ENCODE results near the gene KCNH6. TPM values are rescaled to one million over a fixed set of nuclear protein-coding genes. Genes with fewer than 3 reads are reported as not detected.
A peak's percentile ranks its signal among the peaks of the same experiment; 100 is the strongest.

Gene KCNH6
- total RNA-seq, 2 experiments from 2014 or later = not detected

DNA sequence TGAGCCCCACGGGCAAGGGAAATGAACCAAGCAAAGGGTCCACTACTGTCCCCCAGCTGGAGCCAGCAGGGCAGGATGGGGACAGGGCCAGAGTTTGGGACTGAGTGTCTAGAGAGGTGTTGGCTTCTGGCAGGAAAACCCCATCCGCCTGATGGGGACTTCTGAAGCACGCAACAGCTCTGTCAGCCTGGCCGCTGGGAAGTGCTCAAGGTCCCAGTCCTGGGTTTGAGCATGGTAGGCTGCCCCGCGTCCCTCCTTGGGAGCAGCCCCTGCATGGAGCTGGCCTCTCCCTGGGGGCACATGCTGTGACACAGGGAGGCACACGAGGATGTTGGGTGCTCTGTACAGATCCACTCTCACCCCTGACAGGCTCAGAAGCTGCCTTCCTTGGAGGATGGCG lies 31.7 kb upstream of the KCNH6 start:
- H3K4me3 Mint-ChIP-seq = no peak overlapping the region
- H3K36me3 Mint-ChIP-seq (ENCODE audit: low read depth) = no peaks in the 10 kb centered on the region
- no peaks in the 10 kb centered on the region for H3K4me1 Mint-ChIP-seq (ENCODE audit: low read depth)
- CTCF ChIA-PET = no interaction called here
- H3K27ac Mint-ChIP-seq = no peak overlapping the region
- no peaks in the 10 kb centered on the region for H3K27me3 Mint-ChIP-seq (ENCODE audit: low read depth)
- H3K9me3 Mint-ChIP-seq = no peaks in the 10 kb centered on the region
- intact Hi-C loops (cut with micrococcal nuclease) = no loop called here
- DNase-seq = no peak

GRCh38 chr17:63491977-63492618 lies 31.1 kb upstream of the KCNH6 start:
- no peaks in the 10 kb centered on the region for H3K4me1 Mint-ChIP-seq (ENCODE audit: low read depth)
- intact Hi-C loops (cut with micrococcal nuclease) = no loop called here
- no peak overlapping the region for H3K27ac Mint-ChIP-seq
- no peak overlapping the region for H3K4me3 Mint-ChIP-seq
- no peaks in the 10 kb centered on the region for H3K27me3 Mint-ChIP-seq (ENCODE audit: low read depth)
- H3K9me3 Mint-ChIP-seq = no peaks in the 10 kb centered on the region
- CTCF ChIA-PET = interaction anchor here (0.6 kb wide), 1 partner anchor 156 kb away, joined by 4 read pairs; no protein-coding TSS in a partner anchor
- no peak for DNase-seq
- H3K36me3 Mint-ChIP-seq (ENCODE audit: low read depth) = no peaks in the 10 kb centered on the region

DNA sequence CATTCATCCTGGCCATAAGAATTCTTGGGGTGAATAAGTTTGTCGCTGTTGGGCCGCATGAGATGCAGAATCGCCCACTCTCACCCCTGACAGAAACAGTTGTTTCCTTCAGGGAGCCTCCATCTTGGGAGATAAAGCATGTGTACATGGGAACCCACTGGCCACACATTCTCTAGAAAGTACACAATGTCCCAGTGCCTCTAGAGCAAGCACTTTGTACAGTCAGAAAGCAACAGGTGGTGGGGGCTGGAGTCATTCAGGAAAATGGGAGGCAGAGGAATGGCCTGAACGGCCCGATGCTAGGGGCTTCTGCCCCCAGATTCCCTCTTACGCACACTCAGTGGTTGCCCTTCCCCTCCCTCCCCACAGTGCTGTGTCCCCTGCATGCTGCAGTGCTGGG lies 30.2 kb upstream of the KCNH6 start:
- no peaks in the 10 kb centered on the region for H3K36me3 Mint-ChIP-seq (ENCODE audit: low read depth)
- H3K4me1 Mint-ChIP-seq (ENCODE audit: low read depth) = no peaks in the 10 kb centered on the region
- H3K27ac Mint-ChIP-seq = no peak overlapping the region
- H3K4me3 Mint-ChIP-seq = no peak overlapping the region
- CTCF ChIA-PET = interaction anchor here (0.6 kb wide), 1 partner anchor 157 kb away, joined by 4 read pairs; no protein-coding TSS in a partner anchor
- no peaks in the 10 kb centered on the region for H3K27me3 Mint-ChIP-seq (ENCODE audit: low read depth)
- no peak for DNase-seq
- intact Hi-C loops (cut with micrococcal nuclease) = no loop called here
- no peaks in the 10 kb centered on the region for H3K9me3 Mint-ChIP-seq

- no peaks in the 10 kb centered on the region for H3K36me3 Mint-ChIP-seq (ENCODE audit: low read depth)
- no peaks in the 10 kb centered on the region for H3K27me3 Mint-ChIP-seq (ENCODE audit: low read depth)
- no peaks in the 10 kb centered on the region for H3K4me1 Mint-ChIP-seq (ENCODE audit: low read depth)
- H3K9me3 Mint-ChIP-seq = no peaks in the 10 kb centered on the region
- no peak for DNase-seq
- H3K4me3 Mint-ChIP-seq = no peak overlapping the region
- CTCF ChIA-PET = interaction anchor here (1.5 kb wide), 1 partner anchor 14 kb away, joined by 4 read pairs; no protein-coding TSS in a partner anchor
- no peak overlapping the region for H3K27ac Mint-ChIP-seq
- intact Hi-C loops (cut with micrococcal nuclease) = no loop called here
Observed at GRCh38 chr17:63493411-63493810, 29.7 kb upstream of the KCNH6 start.

GRCh38 chr17:63494300-63494928 lies 28.7 kb upstream of the KCNH6 start:
- H3K27ac Mint-ChIP-seq = no peak overlapping the region
- no peaks in the 10 kb centered on the region for H3K36me3 Mint-ChIP-seq (ENCODE audit: low read depth)
- no peaks in the 10 kb centered on the region for H3K27me3 Mint-ChIP-seq (ENCODE audit: low read depth)
- CTCF ChIA-PET = interaction anchor here (1.5 kb wide), 1 partner anchor 15 kb away, joined by 4 read pairs; no protein-coding TSS in a partner anchor
- H3K4me1 Mint-ChIP-seq (ENCODE audit: low read depth) = no peaks in the 10 kb centered on the region
- no peak for DNase-seq
- intact Hi-C loops (cut with micrococcal nuclease) = no loop called here
- no peak overlapping the region for H3K4me3 Mint-ChIP-seq
- no peaks in the 10 kb centered on the region for H3K9me3 Mint-ChIP-seq

- no peaks in the 10 kb centered on the region for H3K9me3 Mint-ChIP-seq
- DNase-seq = no peak
- no peak overlapping the region for H3K4me3 Mint-ChIP-seq
- H3K36me3 Mint-ChIP-seq (ENCODE audit: low read depth) = no peaks in the 10 kb centered on the region
- H3K4me1 Mint-ChIP-seq (ENCODE audit: low read depth) = no peaks in the 10 kb centered on the region
- no peak overlapping the region for H3K27ac Mint-ChIP-seq
- intact Hi-C loops (cut with micrococcal nuclease) = no loop called here
- CTCF ChIA-PET = no interaction called here
- peaks cover under 1% of the 10 kb centered on the region for H3K27me3 Mint-ChIP-seq (ENCODE audit: low read depth)
Observed at GRCh38 chr17:63495491-63495890, 27.7 kb upstream of the KCNH6 start.

GRCh38 chr17:63496177-63496576 lies 27.0 kb upstream of the KCNH6 start:
- Mint-ChIP-seq H3K4me1 (ENCODE audit: low read depth) (no peaks in the 10 kb centered on the region), H3K4me3 (no peak overlapping the region), H3K9me3 (no peaks in the 10 kb centered on the region), H3K27ac (no peak overlapping the region), H3K27me3 (ENCODE audit: low read depth) (peaks cover 5% of the 10 kb centered on the region), H3K36me3 (ENCODE audit: low read depth) (no peaks in the 10 kb centered on the region)
- no peak for DNase-seq
- intact Hi-C loops (cut with micrococcal nuclease) = no loop called here
- CTCF ChIA-PET = no interaction called here

DNA sequence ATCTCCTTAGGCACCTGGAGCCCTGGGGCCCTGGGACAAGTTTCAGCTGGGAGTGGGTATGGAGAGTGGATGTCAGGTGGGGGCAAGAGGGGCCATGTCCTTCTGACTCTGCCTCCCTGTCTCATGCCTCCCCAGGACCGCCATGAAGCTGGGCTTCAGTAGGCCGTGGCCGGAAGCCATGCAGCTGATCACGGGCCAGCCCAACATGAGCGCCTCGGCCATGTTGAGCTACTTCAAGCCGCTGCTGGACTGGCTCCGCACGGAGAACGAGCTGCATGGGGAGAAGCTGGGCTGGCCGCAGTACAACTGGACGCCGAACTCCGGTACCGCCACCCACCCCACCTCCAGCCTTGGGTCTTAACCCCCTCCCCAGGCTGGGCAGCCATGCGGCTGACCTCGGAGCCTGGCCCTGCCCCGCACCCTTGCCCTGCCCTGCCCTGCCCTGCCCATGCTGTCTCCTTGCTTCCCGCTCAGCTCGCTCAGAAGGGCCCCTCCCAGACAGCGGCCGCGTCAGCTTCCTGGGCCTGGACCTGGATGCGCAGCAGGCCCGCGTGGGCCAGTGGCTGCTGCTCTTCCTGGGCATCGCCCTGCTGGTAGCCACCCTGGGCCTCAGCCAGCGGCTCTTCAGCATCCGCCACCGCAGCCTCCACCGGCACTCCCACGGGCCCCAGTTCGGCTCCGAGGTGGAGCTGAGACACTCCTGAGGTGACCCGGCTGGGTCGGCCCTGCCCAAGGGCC lies 26.3 kb upstream of the KCNH6 start:
- Mint-ChIP-seq H3K9me3 (no peaks in the 10 kb centered on the region), H3K4me1 (ENCODE audit: low read depth) (no peaks in the 10 kb centered on the region)
- CTCF ChIA-PET = no interaction called here

DNA sequence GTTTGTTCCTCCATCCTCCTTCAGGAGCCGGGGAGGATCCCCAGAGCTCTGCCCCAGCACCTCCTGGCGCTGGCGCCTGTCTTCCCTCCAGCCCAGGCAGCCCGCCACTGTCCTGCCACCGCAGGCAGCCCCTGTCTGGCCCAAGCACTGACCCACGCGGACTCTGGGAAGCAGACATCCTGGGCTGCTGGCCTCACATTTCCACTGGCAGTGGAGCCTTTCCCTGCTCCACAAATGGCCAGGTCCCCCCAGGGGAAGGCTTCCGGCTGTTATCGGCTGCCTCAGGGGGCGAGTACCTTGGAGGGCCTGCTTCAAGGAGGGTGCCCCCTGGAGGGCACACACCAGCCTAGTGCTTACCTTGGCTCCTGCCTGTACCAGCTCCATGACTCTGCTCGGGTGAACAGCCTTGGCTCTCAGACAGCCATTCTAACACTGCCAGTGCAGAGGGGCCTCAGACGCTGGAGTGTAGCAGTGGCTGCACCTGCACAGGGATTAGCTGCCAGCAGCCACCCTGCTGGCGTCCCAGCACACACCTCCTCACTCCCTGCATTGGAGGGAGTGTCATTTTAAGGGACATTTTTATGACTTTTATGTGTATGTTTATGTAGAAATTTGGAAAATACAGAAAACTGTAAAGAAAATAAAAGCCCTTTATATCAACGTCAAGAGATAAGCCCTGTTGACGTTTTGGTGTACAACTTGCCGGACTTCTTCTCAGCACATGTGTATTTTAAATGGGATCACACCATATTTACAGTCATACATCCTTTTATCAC lies 25.3 kb upstream of the KCNH6 start:
- H3K9me3 Mint-ChIP-seq = no peaks in the 10 kb centered on the region
- H3K4me3 Mint-ChIP-seq = no peak overlapping the region
- DNase-seq = peak; percentile 12
- H3K36me3 Mint-ChIP-seq (ENCODE audit: low read depth) = no peaks in the 10 kb centered on the region
- no peak overlapping the region for H3K27ac Mint-ChIP-seq
- no peaks in the 10 kb centered on the region for H3K4me1 Mint-ChIP-seq (ENCODE audit: low read depth)
- peaks cover 5% of the 10 kb centered on the region for H3K27me3 Mint-ChIP-seq (ENCODE audit: low read depth)
- intact Hi-C loops (cut with micrococcal nuclease) = no loop called here
- CTCF ChIA-PET = no interaction called here

More for the DNA sequence above, 26.3 kb upstream of the KCNH6 start:
- no peaks in the 10 kb centered on the region for H3K36me3 Mint-ChIP-seq (ENCODE audit: low read depth)
- no peak overlapping the region for H3K27ac Mint-ChIP-seq
- no peak for DNase-seq
- H3K27me3 Mint-ChIP-seq (ENCODE audit: low read depth) = peaks cover 5% of the 10 kb centered on the region
- intact Hi-C loops (cut with micrococcal nuclease) = no loop called here
- no peak overlapping the region for H3K4me3 Mint-ChIP-seq

DNA sequence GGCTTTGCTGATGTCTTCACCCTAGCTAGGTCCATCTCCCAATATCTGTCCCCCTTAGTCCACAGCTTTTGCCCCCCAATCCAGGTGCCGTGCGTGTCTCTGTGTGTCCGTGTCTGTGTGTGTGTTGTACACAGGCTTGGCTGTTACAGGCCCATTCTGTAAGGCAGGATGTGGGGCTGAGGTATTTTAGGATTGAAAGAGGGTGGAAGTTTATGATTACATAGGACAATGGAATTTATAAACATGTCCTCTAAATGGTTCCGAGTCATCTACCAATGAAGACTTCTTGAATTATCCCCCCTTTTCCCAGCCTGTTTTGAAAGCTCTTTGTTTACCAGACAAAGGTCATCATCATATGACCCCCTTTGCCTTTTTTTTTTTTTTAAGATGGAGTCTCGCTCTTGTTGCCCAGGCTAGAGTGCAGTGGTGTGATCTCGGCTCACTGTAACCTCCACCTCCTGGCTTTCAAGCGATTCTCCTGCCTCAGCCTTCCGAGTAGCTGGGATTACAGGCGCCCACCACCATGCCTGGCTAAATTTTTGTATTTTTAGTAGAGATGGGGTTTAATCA lies 24.4 kb upstream of the KCNH6 start:
- Mint-ChIP-seq H3K27ac (no peak overlapping the region), H3K9me3 (no peaks in the 10 kb centered on the region), H3K27me3 (ENCODE audit: low read depth) (peaks cover 7% of the 10 kb centered on the region), H3K4me3 (no peak overlapping the region), H3K4me1 (ENCODE audit: low read depth) (no peaks in the 10 kb centered on the region), H3K36me3 (ENCODE audit: low read depth) (no peaks in the 10 kb centered on the region)
- CTCF ChIA-PET = interaction anchor here (1.6 kb wide), 1 partner anchor 73 kb away, joined by 4 read pairs; no protein-coding TSS in a partner anchor
- DNase-seq = no peak
- intact Hi-C loops (cut with micrococcal nuclease) = no loop called here

DNA sequence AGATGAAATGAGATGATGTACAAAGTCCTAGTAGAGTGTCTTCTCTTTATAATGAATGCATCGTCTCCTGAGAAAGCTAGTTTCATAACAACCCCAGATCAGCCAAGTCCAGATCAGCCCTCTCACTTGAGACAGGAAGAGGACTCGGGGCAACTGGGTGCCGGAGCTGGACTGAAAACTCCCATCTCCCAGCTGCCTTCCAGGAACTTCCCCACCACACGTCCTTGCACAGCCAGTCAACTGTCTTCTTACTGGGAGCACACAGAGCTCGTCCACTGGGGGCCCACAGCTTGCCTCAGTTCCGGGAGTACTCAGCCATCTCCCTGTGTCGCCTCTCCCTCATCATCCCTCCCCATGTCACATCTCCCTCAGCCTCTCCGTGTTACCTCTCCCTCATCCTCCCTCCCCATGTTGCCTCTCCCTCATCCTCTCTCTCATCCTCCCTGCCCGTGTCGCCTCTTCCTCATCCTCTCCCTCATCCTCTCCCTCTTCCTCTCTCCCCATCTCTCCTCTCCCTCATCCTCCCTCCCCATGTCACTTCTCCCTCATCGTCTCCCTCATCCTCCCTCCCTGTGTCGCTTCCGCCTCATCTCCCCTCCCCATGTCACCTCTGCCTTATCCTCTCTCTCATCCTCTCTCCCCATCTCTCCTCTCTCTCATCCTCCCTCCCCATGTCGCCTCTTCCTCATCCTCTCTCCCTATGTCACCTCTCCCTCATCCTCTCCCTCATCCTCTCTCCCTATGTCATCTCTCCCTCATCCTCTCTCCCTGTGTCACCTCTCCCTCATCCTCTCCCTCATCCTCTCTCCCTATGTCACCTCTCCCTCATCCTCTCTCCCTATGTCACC lies 22.4 kb upstream of the KCNH6 start:
- intact Hi-C loops (cut with micrococcal nuclease) = no loop called here
- CTCF ChIA-PET = no interaction called here
- H3K9me3 Mint-ChIP-seq = peaks cover 6% of the 10 kb centered on the region
- H3K27ac Mint-ChIP-seq = no peak overlapping the region
- H3K36me3 Mint-ChIP-seq (ENCODE audit: low read depth) = no peaks in the 10 kb centered on the region
- H3K4me1 Mint-ChIP-seq (ENCODE audit: low read depth) = no peaks in the 10 kb centered on the region
- no peak for DNase-seq
- peaks cover 17% of the 10 kb centered on the region for H3K27me3 Mint-ChIP-seq (ENCODE audit: low read depth)
- no peak overlapping the region for H3K4me3 Mint-ChIP-seq
